Uterus (tissue), 4 donors: ENCODE results near the gene ADD1. TPM values are rescaled to one million over a fixed set of nuclear protein-coding genes. Genes with fewer than 3 reads are reported as not detected.

ENCODE experiments used
- DNase-seq, 2 donors: peaks; one replicate each; pipeline ENCODE4 v3.0.0-alpha.2; 2019 to 2020
- H3K27ac ChIP-seq, 2 donors: fragments of 200-600 bp; sonication (generic); 1 replicate in 1 of 2; 2 replicates in 1 of 2; pipeline ENCODE4 v1.5.1; 2016 to 2018
- H3K27me3 ChIP-seq, 2 donors: fragments of 200-600 bp; sonication (generic); one replicate each; pipeline ENCODE4 v1.5.1; 2018 to 2019; ENCODE audit warnings: control low read depth in 1 of 2
- H3K36me3 ChIP-seq, 2 donors: fragments of 200-600 bp; sonication (generic); one replicate each; pipeline ENCODE4 v1.5.1; 2019; ENCODE audit warnings: control low read depth in 1 of 2
- H3K4me1 ChIP-seq, 2 donors: fragments of 200-600 bp; sonication (generic); one replicate each; pipeline ENCODE4 v1.5.1; 2018 to 2019; ENCODE audit warnings: control low read depth in 1 of 2
- H3K4me3 ChIP-seq, 2 donors: fragments of 200-600 bp; sonication (generic); 1 replicate in 1 of 2; 2 replicates in 1 of 2; pipeline ENCODE4 v1.5.1; 2018 to 2019; ENCODE audit warnings: mild to moderate bottlenecking in 1 of 2
- H3K9me3 ChIP-seq, 2 donors: fragments of 200-600 bp; sonication (generic); one replicate each; pipeline ENCODE4 v1.5.1; 2019; ENCODE audit warnings: control low read depth in 1 of 2
- CTCF ChIP-seq, 4 experiments: fragments of 200-600 bp in 2 of 4; fragments of 450-650 bp in 2 of 4; sonication (generic) in 2 of 4; IDR thresholded peaks; one replicate each; pipeline ENCODE4 v1.5.1; 2016 to 2019; ENCODE audit warnings: antibody characterized with exemption in 4 of 4, mild to moderate bottlenecking in 2 of 4, moderate library complexity in 1 of 4
- POLR2A ChIP-seq, 2 donors: fragments of 450-650 bp; IDR thresholded peaks; one replicate each; pipeline ENCODE4 v1.6.1; 2016; ENCODE audit warnings: antibody characterized with exemption in 2 of 2, mild to moderate bottlenecking in 1 of 2, moderate library complexity in 1 of 2
- intact Hi-C: fragments of 100-400 bp; cut with DNase I; formaldehyde crosslinking; loops from one replicate; pipeline ENCODE4 v1.15.1; 2023; ENCODE audit warnings: low total_unique reads
- total RNA-seq, 4 donors: library from RNA; depleted of rRNA in 3 of 4; stranded (reverse); fragments of >200 nt in 3 of 4; gene quantifications; one replicate each; pipeline versions ENCODE4 v1.1.0 to v1.2.4, GENCODE V29; 2014 to 2023
- donor health status: DM: yes; HTN: yes; CAD: no.

ADD1 gene
- total RNA-seq, 4 donors from 2014 or later: 161 to 403 (median 225) TPM

- Histone ChIP-seq H3K4me1 (no peaks in the 10 kb centered on the region), H3K36me3 (no peaks in the 10 kb centered on the region), H3K27me3 (no peaks in the 10 kb centered on the region), H3K4me3 (no peak overlapping the region), H3K9me3 (no peaks in the 10 kb centered on the region), H3K27ac (no peak overlapping the region)
- TF ChIP-seq CTCF (IDR thresholded peaks at IDR 0.05) (no peak), POLR2A (IDR thresholded peaks at IDR 0.05) (no peak)
- intact Hi-C loops: no loop called here
- DNase-seq: no peak
These were observed 45.2 kb downstream of the ADD1 start for GRCh38 chr4:2888886-2889285.

- H3K27ac ChIP-seq: no peak overlapping the region
- H3K36me3 ChIP-seq: no peaks in the 10 kb centered on the region
- no peaks in the 10 kb centered on the region for H3K27me3 ChIP-seq
- TF ChIP-seq POLR2A (IDR thresholded peaks at IDR 0.05) (no peak), CTCF (IDR thresholded peaks at IDR 0.05) (no peak)
- no peak overlapping the region for H3K4me3 ChIP-seq
- intact Hi-C loops: no loop called here
- DNase-seq: no peak
- no peaks in the 10 kb centered on the region for H3K4me1 ChIP-seq
- no peaks in the 10 kb centered on the region for H3K9me3 ChIP-seq
These were observed 47.6 kb downstream of the ADD1 start for GRCh38 chr4:2891294-2891693.

GRCh38 chr4:2893772-2894171 lies 50.1 kb downstream of the ADD1 start:
- no peak overlapping the region for H3K27ac ChIP-seq
- H3K4me1 ChIP-seq: no peaks in the 10 kb centered on the region
- intact Hi-C loops: no loop called here
- TF ChIP-seq POLR2A (IDR thresholded peaks at IDR 0.05): no peak
- TF ChIP-seq CTCF (IDR thresholded peaks at IDR 0.05): no peak
- no peaks in the 10 kb centered on the region for H3K9me3 ChIP-seq
- H3K4me3 ChIP-seq: no peak overlapping the region
- no peak for DNase-seq
- no peaks in the 10 kb centered on the region for H3K36me3 ChIP-seq
- H3K27me3 ChIP-seq: no peaks in the 10 kb centered on the region

- Histone ChIP-seq H3K27ac (no peak overlapping the region), H3K36me3 (no peaks in the 10 kb centered on the region), H3K4me3 (no peak overlapping the region), H3K27me3 (no peaks in the 10 kb centered on the region), H3K9me3 (no peaks in the 10 kb centered on the region), H3K4me1 (no peaks in the 10 kb centered on the region)
- DNase-seq: no peak
- intact Hi-C loops: no loop called here
- TF ChIP-seq CTCF (IDR thresholded peaks at IDR 0.05) (no peak), POLR2A (IDR thresholded peaks at IDR 0.05) (no peak)
These were observed 54.4 kb downstream of the ADD1 start for GRCh38 chr4:2898001-2898400.

- intact Hi-C loops: no loop called here
- H3K27ac ChIP-seq: no peak overlapping the region
- H3K27me3 ChIP-seq: no peaks in the 10 kb centered on the region
- H3K9me3 ChIP-seq: no peaks in the 10 kb centered on the region
- H3K4me1 ChIP-seq: no peaks in the 10 kb centered on the region
- no peak overlapping the region for H3K4me3 ChIP-seq
- TF ChIP-seq POLR2A (IDR thresholded peaks at IDR 0.05) (no peak), CTCF (IDR thresholded peaks at IDR 0.05) (no peak)
- H3K36me3 ChIP-seq: no peaks in the 10 kb centered on the region
- DNase-seq: no peak
These were observed 57.1 kb downstream of the ADD1 start for GRCh38 chr4:2900741-2901140.
